HEK293 (cell line): ENCODE measurements around the gene MICAL3.

Experiments
- CTCF ChIA-PET: fragments of 350-600 bp; formaldehyde crosslinking; extraction: SDS; loops from one replicate; lab custom pipeline; 2021; ENCODE audit warnings: antibody characterized with exemption; lab: Yijun Ruan, JAX
- POLR2A ChIA-PET: fragments of 300-600 bp; formaldehyde crosslinking; extraction: SDS; loops from one replicate; lab custom pipeline; 2020; ENCODE audit warnings: antibody characterized with exemption, inconsistent platforms; lab: Yijun Ruan, JAX
- H3K27ac ChIP-seq: fragments of 200-500 bp; sonication (Bioruptor generic); 2 replicates; pipeline ENCODE4 v1.5.1; 2014; ENCODE audit warnings: low read depth, low read length, control low read depth, inconsistent platforms; ENCODE audit errors: extremely low read depth
- H3K36me3 ChIP-seq, 2 experiments: fragments of 200-500 bp in 1 of 2; sonication (Bioruptor generic) in 1 of 2; 1 replicate in 1 of 2; 2 replicates in 1 of 2; pipeline ENCODE4 v1.5.1; 2014 to 2017; ENCODE audit warnings: inconsistent platforms in 2 of 2, low read length in 2 of 2; ENCODE audit not compliant: control insufficient read depth in 2 of 2, insufficient read depth in 1 of 2
- H3K4me1 ChIP-seq: fragments of 200-500 bp; sonication (Bioruptor generic); 2 replicates; pipeline ENCODE4 v1.5.1; 2014; ENCODE audit warnings: mild to moderate bottlenecking, low read length, inconsistent platforms; ENCODE audit not compliant: control insufficient read depth, insufficient read depth
- H3K4me3 ChIP-seq: 2 replicates; pipeline ENCODE4 v1.5.1; 2011; ENCODE audit warnings: low read depth, mild to moderate bottlenecking, control low read depth, low read length, moderate library complexity
- H3K9me3 ChIP-seq: fragments of 200-500 bp; sonication (Bioruptor generic); 2 replicates; pipeline ENCODE4 v1.5.1; 2014; ENCODE audit warnings: low read depth, low read length, inconsistent platforms; ENCODE audit not compliant: control insufficient read depth, insufficient read depth
- KLF10 ChIP-seq: fragments of 450-650 bp; IDR thresholded peaks from 2 replicates; pipeline ENCODE4 v1.5.1; 2018; ENCODE audit warnings: missing biosample characterization, mild to moderate bottlenecking, missing genetic modification characterization
- KLF8 ChIP-seq: fragments of 450-650 bp; formaldehyde crosslinking; IDR thresholded peaks from 2 replicates; pipeline ENCODE4 v1.5.1; 2016; ENCODE audit warnings: missing biosample characterization, missing genetic modification characterization
- SCRT2 ChIP-seq: fragments of 450-650 bp; formaldehyde crosslinking; IDR thresholded peaks from 2 replicates; pipeline ENCODE4 v1.5.1; 2016; ENCODE audit warnings: missing biosample characterization, missing genetic modification characterization
- ZNF133 ChIP-seq: fragments of 450-650 bp; formaldehyde crosslinking; IDR thresholded peaks from 2 replicates; pipeline ENCODE4 v1.5.1; 2016; ENCODE audit warnings: missing biosample characterization, missing genetic modification characterization
- ZNF221 ChIP-seq: fragments of 450-650 bp; formaldehyde crosslinking; IDR thresholded peaks from 2 replicates; pipeline ENCODE4 v1.5.1; 2017; ENCODE audit warnings: missing biosample characterization, missing genetic modification characterization, borderline replicate concordance
- ZNF423 ChIP-seq: fragments of 450-650 bp; formaldehyde crosslinking; IDR thresholded peaks from 2 replicates; pipeline ENCODE4 v1.5.1; 2016; ENCODE audit warnings: missing biosample characterization, missing genetic modification characterization
- ZNF426 ChIP-seq: fragments of 450-650 bp; formaldehyde crosslinking; IDR thresholded peaks from 2 replicates; pipeline ENCODE4 v1.5.1; 2017; ENCODE audit warnings: missing biosample characterization, missing genetic modification characterization, mild to moderate bottlenecking, inconsistent platforms, moderate library complexity
- ZNF473 ChIP-seq: fragments of 450-650 bp; formaldehyde crosslinking; IDR thresholded peaks from 2 replicates; pipeline ENCODE4 v1.5.1; 2017; ENCODE audit warnings: missing biosample characterization, missing genetic modification characterization
- ZNF558 ChIP-seq: fragments of 450-650 bp; formaldehyde crosslinking; IDR thresholded peaks from 2 replicates; pipeline ENCODE4 v1.5.1; 2016; ENCODE audit warnings: missing biosample characterization, missing genetic modification characterization
- ZNF600 ChIP-seq: fragments of 450-650 bp; formaldehyde crosslinking; IDR thresholded peaks from 2 replicates; pipeline ENCODE4 v1.5.1; 2016; ENCODE audit warnings: missing biosample characterization, missing genetic modification characterization
- ZNF621 ChIP-seq: fragments of 450-650 bp; formaldehyde crosslinking; IDR thresholded peaks from 2 replicates; pipeline ENCODE4 v1.5.1; 2017; ENCODE audit warnings: missing biosample characterization, missing genetic modification characterization
- ZNF654 ChIP-seq: fragments of 450-650 bp; formaldehyde crosslinking; IDR thresholded peaks from 2 replicates; pipeline ENCODE4 v1.5.1; 2016; ENCODE audit warnings: low read depth, missing biosample characterization, missing genetic modification characterization
- ZNF664 ChIP-seq: fragments of 450-650 bp; formaldehyde crosslinking; IDR thresholded peaks from 2 replicates; pipeline ENCODE4 v1.5.1; 2016; ENCODE audit warnings: missing biosample characterization, missing genetic modification characterization
- ZNF701 ChIP-seq: fragments of 450-650 bp; formaldehyde crosslinking; IDR thresholded peaks from 2 replicates; pipeline ENCODE4 v1.5.1; 2016; ENCODE audit warnings: missing biosample characterization, missing genetic modification characterization
- ZXDB ChIP-seq: fragments of 450-650 bp; formaldehyde crosslinking; IDR thresholded peaks from 2 replicates; pipeline ENCODE4 v1.5.1; 2016; ENCODE audit warnings: missing biosample characterization, missing genetic modification characterization
- TF ChIP-seq, protein P1 (sequence below): fragments of 450-650 bp; formaldehyde crosslinking; IDR thresholded peaks from 2 replicates; pipeline ENCODE4 v1.5.1; 2016; ENCODE audit warnings: missing biosample characterization, missing genetic modification characterization
- TF ChIP-seq, protein P2 (sequence below): fragments of 450-650 bp; formaldehyde crosslinking; IDR thresholded peaks from 2 replicates; pipeline ENCODE4 v1.5.1; 2016; ENCODE audit warnings: missing biosample characterization, missing genetic modification characterization
- TF ChIP-seq, protein P3 (sequence below): fragments of 450-650 bp; formaldehyde crosslinking; IDR thresholded peaks from 2 replicates; pipeline ENCODE4 v1.5.1; 2017; ENCODE audit warnings: missing biosample characterization, missing genetic modification characterization
- TF ChIP-seq, protein P4 (sequence below): fragments of 450-650 bp; formaldehyde crosslinking; IDR thresholded peaks from 2 replicates; pipeline ENCODE4 v1.5.1; 2016; ENCODE audit warnings: missing biosample characterization, missing genetic modification characterization, low read depth
- TF ChIP-seq, protein P5 (sequence below): fragments of 450-650 bp; formaldehyde crosslinking; IDR thresholded peaks from 2 replicates; pipeline ENCODE4 v1.5.1; 2016; ENCODE audit warnings: missing biosample characterization, missing genetic modification characterization

The MICAL3 gene

DNA sequence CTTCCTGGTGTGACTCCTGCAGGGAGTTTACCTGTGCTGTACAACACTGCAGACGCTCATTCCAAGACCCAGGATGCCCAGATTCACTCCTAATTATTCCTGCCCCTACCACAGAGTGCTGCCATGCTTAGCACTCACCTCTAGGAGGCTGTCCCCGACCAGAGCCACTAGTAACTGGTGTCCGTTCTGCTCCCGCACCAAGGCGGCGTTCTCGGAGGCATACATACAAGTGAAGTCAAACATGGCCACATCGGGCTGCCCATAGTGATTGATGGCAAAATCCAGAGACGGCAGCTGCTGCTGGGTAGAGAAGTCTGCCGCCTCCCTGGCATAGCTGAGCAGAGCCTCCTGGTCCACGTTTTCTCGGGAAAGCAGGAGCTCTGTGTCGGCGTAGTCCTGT, 127.8 kb downstream of the MICAL3 start:
- no peak overlapping the region for H3K4me3 ChIP-seq
- peaks cover 18 to 81% of the 10 kb centered on the region in 2 experiments for H3K36me3 ChIP-seq
- ChIA-PET CTCF (interaction anchor here (0.8 kb wide), 1 partner anchor 12 kb away, joined by 4 read pairs; no protein-coding TSS in a partner anchor), POLR2A (no interaction called here)
- no peak overlapping the region for H3K27ac ChIP-seq
- TF ChIP-seq ZNF654 (tag by site-specific recombination) (0 out of 2 replicates have a peak, but pooled peaks have one; percentile 7), ZNF664 (tag by site-specific recombination) (no peak)
- H3K9me3 ChIP-seq = no peaks in the 10 kb centered on the region
- H3K4me1 ChIP-seq = no peaks in the 10 kb centered on the region

DNA sequence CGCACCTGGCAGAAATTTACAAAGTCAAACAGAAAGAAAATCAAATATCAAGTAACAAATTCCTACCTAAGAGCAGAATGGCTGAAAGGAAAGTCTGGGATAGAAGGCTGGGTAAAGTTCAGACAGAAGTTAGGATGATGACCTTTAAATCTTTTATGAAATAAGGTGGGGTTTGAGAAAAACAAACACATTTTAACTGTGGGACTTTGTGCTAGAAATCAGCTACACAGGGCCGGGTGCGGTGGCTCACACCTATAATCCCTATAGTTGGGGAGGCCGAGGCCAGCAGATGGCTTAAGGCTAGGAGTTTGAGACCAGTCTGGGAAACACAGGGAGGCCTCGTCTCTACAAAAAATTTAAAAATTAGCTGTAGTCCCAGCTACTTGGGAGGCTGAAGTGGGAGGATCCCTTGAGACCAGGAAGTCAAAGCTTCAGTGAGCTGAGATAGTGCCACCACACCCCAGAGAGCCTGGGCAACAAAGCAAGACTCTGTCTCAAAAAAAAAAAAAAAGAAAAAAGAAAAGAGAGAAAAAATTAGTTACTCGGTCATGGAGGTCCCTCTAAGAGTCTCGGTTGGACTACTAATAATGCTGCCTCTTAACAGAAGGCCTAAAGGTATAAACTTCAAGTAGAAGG, 130.3 kb downstream of the MICAL3 start:
- H3K27ac ChIP-seq = no peak overlapping the region
- no peak overlapping the region for H3K4me3 ChIP-seq
- ChIA-PET CTCF (interaction anchor here (0.6 to 1.5 kb wide), 5 partner anchors 13 to 184 kb away, joined by 3 to 5 read pairs (median 3); partner anchors contain the start of gene PEX26), POLR2A (no interaction called here)
- no peaks in the 10 kb centered on the region for H3K9me3 ChIP-seq
- H3K4me1 ChIP-seq = peaks cover 3% of the 10 kb centered on the region; the same call in 1 of the 2 replicates
- TF ChIP-seq ZNF423 (tag by site-specific recombination) = no peak
- no peak for TF ChIP-seq ZXDB
- no peak for TF ChIP-seq ZNF600
- TF ChIP-seq SCRT2 (tag by site-specific recombination) = no peak
- TF ChIP-seq, protein P1, sequence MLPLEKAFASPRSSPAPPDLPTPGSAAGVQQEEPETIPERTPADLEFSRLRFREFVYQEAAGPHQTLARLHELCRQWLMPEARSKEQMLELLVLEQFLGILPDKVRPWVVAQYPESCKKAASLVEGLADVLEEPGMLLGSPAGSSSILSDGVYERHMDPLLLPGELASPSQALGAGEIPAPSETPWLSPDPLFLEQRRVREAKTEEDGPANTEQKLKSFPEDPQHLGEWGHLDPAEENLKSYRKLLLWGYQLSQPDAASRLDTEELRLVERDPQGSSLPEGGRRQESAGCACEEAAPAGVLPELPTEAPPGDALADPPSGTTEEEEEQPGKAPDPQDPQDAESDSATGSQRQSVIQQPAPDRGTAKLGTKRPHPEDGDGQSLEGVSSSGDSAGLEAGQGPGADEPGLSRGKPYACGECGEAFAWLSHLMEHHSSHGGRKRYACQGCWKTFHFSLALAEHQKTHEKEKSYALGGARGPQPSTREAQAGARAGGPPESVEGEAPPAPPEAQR (tag by site-specific recombination) = no peak
- no peak for TF ChIP-seq ZNF558 (tag by site-specific recombination)
- TF ChIP-seq, all 188 proteins: peak for 0
- H3K36me3 ChIP-seq = peaks cover 23 to 78% of the 10 kb centered on the region in 2 experiments; a peak in 2 of 3 replicates

DNA sequence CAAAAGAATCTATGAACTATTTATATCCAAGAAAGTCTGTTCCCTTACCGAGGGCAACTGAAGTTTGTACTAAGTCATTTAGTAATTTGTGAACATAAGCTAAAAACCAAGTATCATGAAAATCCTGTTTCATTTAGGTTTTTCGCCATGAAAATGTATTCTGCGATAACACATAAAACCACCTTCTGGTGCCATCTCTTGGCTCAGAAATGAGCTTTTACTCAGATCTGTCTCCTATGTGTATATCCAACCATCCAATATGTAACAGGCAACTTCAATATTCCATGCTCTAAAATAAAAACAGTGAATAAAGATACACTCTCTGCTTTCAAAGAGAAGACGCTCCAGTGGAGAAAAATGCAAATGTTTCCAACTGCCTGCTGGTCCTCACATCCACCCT, 132.0 kb downstream of the MICAL3 start:
- CTCF ChIA-PET = interaction anchor here (0.6 to 4.5 kb wide), 18 partner anchors 8 to 334 kb away, joined by 3 to 45 read pairs (median 3); partner anchors contain the start of gene PEX26
- Histone ChIP-seq H3K4me1 (peaks cover 3% of the 10 kb centered on the region; the same call in 1 of the 2 replicates), H3K9me3 (no peaks in the 10 kb centered on the region), H3K4me3 (no peak overlapping the region), H3K36me3 (peaks cover 23 to 80% of the 10 kb centered on the region in 2 experiments; a peak in 2 of 3 replicates), H3K27ac (no peak overlapping the region)
- TF ChIP-seq ZNF701 (tag by site-specific recombination) (no peak), KLF10 (tag by site-specific recombination) (no peak), ZNF473 (no peak), ZNF621 (tag by site-specific recombination) (no peak), ZNF426 (tag by site-specific recombination) (no peak), ZNF221 (no peak), KLF8 (tag by site-specific recombination) (no peak), ZNF133 (tag by site-specific recombination) (no peak)
- TF ChIP-seq, protein P2, sequence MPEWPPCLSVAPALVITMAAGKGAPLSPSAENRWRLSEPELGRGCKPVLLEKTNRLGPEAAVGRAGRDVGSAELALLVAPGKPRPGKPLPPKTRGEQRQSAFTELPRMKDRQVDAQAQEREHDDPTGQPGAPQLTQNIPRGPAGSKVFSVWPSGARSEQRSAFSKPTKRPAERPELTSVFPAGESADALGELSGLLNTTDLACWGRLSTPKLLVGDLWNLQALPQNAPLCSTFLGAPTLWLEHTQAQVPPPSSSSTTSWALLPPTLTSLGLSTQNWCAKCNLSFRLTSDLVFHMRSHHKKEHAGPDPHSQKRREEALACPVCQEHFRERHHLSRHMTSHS = no peak
- TF ChIP-seq, protein P3, sequence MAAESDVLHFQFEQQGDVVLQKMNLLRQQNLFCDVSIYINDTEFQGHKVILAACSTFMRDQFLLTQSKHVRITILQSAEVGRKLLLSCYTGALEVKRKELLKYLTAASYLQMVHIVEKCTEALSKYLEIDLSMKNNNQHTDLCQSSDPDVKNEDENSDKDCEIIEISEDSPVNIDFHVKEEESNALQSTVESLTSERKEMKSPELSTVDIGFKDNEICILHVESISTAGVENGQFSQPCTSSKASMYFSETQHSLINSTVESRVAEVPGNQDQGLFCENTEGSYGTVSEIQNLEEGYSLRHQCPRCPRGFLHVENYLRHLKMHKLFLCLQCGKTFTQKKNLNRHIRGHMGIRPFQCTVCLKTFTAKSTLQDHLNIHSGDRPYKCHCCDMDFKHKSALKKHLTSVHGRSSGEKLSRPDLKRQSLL (tag by site-specific recombination) = no peak
- TF ChIP-seq, protein P4, sequence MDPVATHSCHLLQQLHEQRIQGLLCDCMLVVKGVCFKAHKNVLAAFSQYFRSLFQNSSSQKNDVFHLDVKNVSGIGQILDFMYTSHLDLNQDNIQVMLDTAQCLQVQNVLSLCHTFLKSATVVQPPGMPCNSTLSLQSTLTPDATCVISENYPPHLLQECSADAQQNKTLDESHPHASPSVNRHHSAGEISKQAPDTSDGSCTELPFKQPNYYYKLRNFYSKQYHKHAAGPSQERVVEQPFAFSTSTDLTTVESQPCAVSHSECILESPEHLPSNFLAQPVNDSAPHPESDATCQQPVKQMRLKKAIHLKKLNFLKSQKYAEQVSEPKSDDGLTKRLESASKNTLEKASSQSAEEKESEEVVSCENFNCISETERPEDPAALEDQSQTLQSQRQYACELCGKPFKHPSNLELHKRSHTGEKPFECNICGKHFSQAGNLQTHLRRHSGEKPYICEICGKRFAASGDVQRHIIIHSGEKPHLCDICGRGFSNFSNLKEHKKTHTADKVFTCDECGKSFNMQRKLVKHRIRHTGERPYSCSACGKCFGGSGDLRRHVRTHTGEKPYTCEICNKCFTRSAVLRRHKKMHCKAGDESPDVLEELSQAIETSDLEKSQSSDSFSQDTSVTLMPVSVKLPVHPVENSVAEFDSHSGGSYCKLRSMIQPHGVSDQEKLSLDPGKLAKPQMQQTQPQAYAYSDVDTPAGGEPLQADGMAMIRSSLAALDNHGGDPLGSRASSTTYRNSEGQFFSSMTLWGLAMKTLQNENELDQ = no peak
- TF ChIP-seq, protein P5, sequence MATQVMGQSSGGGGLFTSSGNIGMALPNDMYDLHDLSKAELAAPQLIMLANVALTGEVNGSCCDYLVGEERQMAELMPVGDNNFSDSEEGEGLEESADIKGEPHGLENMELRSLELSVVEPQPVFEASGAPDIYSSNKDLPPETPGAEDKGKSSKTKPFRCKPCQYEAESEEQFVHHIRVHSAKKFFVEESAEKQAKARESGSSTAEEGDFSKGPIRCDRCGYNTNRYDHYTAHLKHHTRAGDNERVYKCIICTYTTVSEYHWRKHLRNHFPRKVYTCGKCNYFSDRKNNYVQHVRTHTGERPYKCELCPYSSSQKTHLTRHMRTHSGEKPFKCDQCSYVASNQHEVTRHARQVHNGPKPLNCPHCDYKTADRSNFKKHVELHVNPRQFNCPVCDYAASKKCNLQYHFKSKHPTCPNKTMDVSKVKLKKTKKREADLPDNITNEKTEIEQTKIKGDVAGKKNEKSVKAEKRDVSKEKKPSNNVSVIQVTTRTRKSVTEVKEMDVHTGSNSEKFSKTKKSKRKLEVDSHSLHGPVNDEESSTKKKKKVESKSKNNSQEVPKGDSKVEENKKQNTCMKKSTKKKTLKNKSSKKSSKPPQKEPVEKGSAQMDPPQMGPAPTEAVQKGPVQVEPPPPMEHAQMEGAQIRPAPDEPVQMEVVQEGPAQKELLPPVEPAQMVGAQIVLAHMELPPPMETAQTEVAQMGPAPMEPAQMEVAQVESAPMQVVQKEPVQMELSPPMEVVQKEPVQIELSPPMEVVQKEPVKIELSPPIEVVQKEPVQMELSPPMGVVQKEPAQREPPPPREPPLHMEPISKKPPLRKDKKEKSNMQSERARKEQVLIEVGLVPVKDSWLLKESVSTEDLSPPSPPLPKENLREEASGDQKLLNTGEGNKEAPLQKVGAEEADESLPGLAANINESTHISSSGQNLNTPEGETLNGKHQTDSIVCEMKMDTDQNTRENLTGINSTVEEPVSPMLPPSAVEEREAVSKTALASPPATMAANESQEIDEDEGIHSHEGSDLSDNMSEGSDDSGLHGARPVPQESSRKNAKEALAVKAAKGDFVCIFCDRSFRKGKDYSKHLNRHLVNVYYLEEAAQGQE (tag by site-specific recombination) = no peak
- POLR2A ChIA-PET = interaction anchor here (0.5 to 1.4 kb wide), 2 partner anchors 185 to 257 kb away, joined by 3 to 5 read pairs; partner anchors contain the start of gene PEX26
